ENCODE data around the gene CNTNAP1. TPM values are rescaled to one million over a fixed set of nuclear protein-coding genes. Genes with fewer than 3 reads are reported as not detected.

Gene CNTNAP1
- total and polyA plus RNA-seq, 9 of the 15 experiments (the other 6 are each of a cell fraction or from before 2014, with no cell fraction given), result 0.10 to 1.8 (median 0.62) TPM

- peak; percentile 41; the same call in 1 of the 2 replicates for TF ChIP-seq FOSL1 (tag; conservative IDR thresholded peaks at IDR 0.05)
- TF ChIP-seq SAFB2 (IDR thresholded peaks at IDR 0.05; ENCODE audit: borderline replicate concordance, low read depth, low read length, severe bottlenecking), result no peak
- TF ChIP-seq ADNP (tag; IDR thresholded peaks at IDR 0.05), result no peak
- peak; percentile 80 for TF ChIP-seq GATAD2A (IDR thresholded peaks at IDR 0.05)
- TF ChIP-seq RBBP5 (IDR thresholded peaks at IDR 0.05; ENCODE audit: borderline replicate concordance, insufficient read depth, low read length, poor library complexity, severe bottlenecking), result peak; percentile 54
- peak; percentile 86 for TF ChIP-seq MEF2A (IDR thresholded peaks at IDR 0.05; ENCODE audit: control insufficient read depth, low read depth, low read length)
- 0 out of 2 replicates have a peak, but pooled peaks have one; percentile 44 for TF ChIP-seq RNF2 (IDR thresholded peaks at IDR 0.05)
- peak in 1 of 2 experiments; percentile 12; a peak in 1 of 4 replicates for TF ChIP-seq RAD21 (CRISPR knock-in tag; conservative IDR thresholded peaks at IDR 0.05 in 1 of 2, IDR thresholded peaks at IDR 0.05 in 1 of 2)
- peak; percentile 46 to 82; a peak in 2 of 4 replicates for TF ChIP-seq TEAD1 (CRISPR knock-in tag; IDR thresholded peaks at IDR 0.05)
- peak; percentile 89 for TF ChIP-seq HDAC3 (IDR thresholded peaks at IDR 0.05; ENCODE audit: borderline replicate concordance, partially characterized antibody)
- TF ChIP-seq ELF4 (CRISPR knock-in tag; IDR thresholded peaks at IDR 0.05), result 0 out of 2 replicates have a peak, but pooled peaks have one; percentile 50
- peak; percentile 95 for TF ChIP-seq TAL1 (IDR thresholded peaks at IDR 0.05)
- no peak for TF ChIP-seq ILK (tag; IDR thresholded peaks at IDR 0.05; ENCODE audit: borderline replicate concordance, low read depth)
- TF ChIP-seq DMBX1 (CRISPR knock-in tag; IDR thresholded peaks at IDR 0.05; ENCODE audit: borderline replicate concordance), result peak; percentile 82; the same call in 1 of the 2 replicates
- TF ChIP-seq ETS1 (conservative IDR thresholded peaks at IDR 0.05; ENCODE audit: control insufficient read depth, low read depth, low read length), result no peak
- TF ChIP-seq, protein P1, sequence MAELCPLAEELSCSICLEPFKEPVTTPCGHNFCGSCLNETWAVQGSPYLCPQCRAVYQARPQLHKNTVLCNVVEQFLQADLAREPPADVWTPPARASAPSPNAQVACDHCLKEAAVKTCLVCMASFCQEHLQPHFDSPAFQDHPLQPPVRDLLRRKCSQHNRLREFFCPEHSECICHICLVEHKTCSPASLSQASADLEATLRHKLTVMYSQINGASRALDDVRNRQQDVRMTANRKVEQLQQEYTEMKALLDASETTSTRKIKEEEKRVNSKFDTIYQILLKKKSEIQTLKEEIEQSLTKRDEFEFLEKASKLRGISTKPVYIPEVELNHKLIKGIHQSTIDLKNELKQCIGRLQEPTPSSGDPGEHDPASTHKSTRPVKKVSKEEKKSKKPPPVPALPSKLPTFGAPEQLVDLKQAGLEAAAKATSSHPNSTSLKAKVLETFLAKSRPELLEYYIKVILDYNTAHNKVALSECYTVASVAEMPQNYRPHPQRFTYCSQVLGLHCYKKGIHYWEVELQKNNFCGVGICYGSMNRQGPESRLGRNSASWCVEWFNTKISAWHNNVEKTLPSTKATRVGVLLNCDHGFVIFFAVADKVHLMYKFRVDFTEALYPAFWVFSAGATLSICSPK (IDR thresholded peaks at IDR 0.05; ENCODE audit: borderline replicate concordance), result no peak
- peak; percentile 80; the same call in 1 of the 2 replicates for TF ChIP-seq GATAD2B (IDR thresholded peaks at IDR 0.05; ENCODE audit: borderline replicate concordance)
- peak; percentile 82 for TF ChIP-seq CHAMP1 (IDR thresholded peaks at IDR 0.05)
- TF ChIP-seq NCOA6 (IDR thresholded peaks at IDR 0.05), result 0 out of 2 replicates have a peak, but pooled peaks have one; percentile 22
- TF ChIP-seq SP2 (IDR thresholded peaks at IDR 0.05; ENCODE audit: extremely low read depth, low read depth, low read length, poor library complexity, severe bottlenecking), result no peak
- peak; percentile 47; the same call in 1 of the 2 replicates for TF ChIP-seq EP400 (IDR thresholded peaks at IDR 0.05)
Observed at GRCh38 chr17:42743595-42744282, 61.4 kb downstream of the CNTNAP1 start (continued).

Measured in K562 (cell line).